Urothelium cell line (cell line): ENCODE measurements around the gene SEC24D.
A peak's percentile ranks its signal among the peaks of the same experiment; 100 is the strongest.

Experiments
- DNase-seq: peaks from one replicate; pipeline ENCODE4 v3.0.0; 2011; ENCODE audit warnings: low spot score, mixed read lengths
- FAIRE-seq: peaks from 2 replicates; lab custom pipeline; 2011; peaks lifted over from hg19 to GRCh38; lab: Jason Lieb, UNC

Gene SEC24D

DNA sequence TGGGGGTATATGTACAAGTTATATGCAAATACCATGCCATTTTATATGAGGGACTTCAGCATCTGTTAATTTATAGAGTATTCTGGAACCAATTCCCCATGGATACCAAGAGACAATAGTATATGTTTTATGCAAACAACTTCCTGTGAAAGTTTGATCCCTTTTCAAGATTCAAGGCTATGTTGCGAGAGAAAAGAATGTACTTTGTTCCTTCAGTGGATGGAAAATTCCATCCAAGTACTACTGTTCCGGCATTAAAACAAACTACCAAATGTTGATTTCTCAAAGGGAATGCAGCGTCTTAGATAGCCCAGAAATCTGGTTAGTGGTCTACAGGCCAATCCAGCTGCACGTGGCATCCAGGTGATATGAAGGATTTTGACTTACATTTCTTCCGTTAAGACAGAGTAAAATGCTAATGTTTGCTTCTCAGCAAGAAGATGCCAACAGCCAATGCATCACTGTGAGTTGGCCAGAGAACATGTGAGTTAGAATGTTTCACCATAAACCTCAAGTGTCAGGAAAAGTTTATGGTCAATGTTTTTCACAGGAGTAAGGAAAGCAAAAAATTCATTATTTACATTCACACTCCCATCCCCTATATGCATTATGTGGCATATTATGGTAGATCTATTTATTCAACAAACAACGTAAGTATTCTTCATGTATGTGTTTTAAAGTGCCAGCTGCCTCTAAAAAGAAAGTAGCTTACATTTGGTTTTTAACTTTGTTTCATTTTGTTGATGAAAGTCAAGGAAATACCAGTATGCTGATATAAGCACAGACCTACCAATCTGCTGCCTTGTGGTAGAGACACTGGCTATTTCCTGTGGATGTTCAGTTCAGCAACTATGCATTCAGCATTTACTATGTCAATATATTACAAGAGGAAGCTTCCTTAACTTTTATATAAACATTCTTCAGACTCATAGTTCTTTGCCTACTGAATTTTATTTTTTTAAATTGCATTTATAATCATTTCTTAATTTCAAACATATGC lies 106.3 kb downstream of the SEC24D start:
- FAIRE-seq (no peak), DNase-seq (no peak)

DNA sequence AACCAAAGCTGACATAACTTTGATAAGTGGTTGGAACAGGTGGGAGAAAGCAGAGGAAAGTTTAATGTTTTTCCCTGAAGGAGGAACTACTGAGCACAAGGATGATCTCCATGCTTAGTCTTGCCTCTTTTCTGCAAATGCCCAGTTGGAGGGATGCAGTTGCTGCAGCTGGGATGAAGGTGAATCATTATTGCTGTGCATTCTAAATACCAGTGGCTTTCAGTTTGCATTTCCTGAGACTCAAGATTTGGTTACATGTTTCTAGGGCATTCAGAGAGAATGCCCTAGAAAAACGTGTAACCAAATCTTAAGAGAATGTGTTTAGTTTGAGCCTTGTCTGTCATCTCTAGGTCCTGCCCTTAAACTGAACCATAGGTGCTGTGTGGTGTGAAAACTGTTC lies 108.6 kb downstream of the SEC24D start:
- no peak for FAIRE-seq
- DNase-seq, result no peak

DNA sequence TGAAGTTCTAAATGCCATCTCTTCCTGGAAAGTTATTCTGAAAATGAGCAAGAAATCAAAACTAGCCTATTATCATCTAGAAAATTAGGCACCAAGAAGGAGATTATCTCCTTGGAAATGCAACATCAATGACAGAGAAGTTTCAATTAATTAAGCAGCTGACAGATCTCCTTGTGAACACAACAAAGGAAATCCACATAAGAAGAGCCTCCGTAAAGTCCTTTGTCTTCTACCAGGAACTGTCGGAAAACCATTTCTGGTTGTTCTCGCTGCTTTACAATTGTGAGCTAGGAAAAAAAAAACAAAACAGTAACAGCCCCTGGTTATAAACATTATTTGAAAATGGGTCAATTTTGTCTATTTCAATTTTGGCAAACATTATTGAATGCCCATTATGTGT lies 112.6 kb downstream of the SEC24D start:
- no peak for FAIRE-seq
- DNase-seq, result no peak

DNA sequence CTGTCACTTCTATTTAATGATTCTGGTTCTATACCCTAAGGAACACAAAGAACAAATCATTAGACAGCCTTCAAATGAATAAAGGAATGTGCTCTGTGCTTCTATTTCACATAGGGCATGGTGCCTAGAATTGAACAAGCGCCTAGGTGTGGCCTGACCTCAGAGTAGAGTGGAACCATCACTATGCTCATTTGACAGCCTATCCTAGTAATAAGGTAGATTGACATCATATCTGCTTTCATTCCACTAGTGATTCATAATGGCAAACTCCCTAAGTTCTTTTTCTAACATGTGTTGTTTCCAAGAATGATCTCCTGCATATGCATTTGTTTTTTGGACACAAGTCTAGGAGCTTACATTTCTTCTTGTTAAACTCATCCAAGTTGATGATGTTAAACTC lies 114.2 kb downstream of the SEC24D start:
- DNase-seq (no peak), FAIRE-seq (no peak)

DNA sequence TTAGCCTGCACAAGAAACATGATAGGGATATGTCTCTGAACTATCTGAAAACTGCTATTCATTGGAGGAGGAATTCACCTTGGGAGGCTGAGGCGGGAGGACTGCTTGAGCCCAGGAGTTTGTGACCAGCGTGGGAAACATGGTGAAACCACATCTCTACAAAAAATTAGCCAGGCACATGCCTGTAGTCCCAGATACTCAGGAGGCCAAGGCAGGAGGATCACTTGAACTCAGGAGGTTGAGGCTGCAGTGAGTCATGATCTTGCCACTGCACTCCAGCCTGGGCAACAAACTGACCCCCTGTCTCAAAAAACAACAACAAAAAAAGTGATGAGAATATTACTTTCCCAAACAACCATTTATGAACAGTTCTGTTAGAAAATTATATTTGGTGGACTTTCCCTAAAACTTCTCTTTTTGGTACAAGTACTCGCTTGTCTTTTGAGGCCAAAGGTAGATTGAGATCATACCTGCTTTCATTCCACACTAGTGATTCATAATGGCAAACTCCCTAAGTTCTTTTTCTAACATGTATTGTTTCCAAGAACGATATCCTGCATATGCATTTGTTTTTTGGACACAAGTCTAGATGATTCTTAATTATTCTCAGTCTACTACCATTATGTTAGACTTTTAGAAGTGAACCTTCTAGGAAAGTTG lies 117.3 kb downstream of the SEC24D start:
- DNase-seq, result no peak
- FAIRE-seq, result no peak

DNA sequence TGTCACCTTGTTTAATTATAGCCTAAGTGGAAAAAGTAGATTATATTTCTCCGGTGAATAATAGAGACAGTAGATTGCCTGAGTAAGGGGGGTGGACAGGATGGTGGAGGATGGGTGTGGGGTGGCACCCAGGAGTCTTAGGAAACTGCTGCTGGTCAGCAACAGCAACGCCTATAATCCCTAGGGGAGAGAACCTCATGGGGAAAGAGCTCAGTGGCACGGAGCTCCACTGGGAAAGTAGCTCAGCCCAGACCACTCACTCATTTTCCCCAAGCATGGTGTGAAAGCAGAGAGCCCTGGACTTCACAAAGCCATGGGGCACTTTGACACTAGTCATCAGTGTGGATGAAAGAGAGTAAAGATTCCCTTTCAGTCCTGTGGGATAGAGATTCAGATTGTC lies 119.6 kb downstream of the SEC24D start:
- DNase-seq, result no peak
- no peak for FAIRE-seq

DNA sequence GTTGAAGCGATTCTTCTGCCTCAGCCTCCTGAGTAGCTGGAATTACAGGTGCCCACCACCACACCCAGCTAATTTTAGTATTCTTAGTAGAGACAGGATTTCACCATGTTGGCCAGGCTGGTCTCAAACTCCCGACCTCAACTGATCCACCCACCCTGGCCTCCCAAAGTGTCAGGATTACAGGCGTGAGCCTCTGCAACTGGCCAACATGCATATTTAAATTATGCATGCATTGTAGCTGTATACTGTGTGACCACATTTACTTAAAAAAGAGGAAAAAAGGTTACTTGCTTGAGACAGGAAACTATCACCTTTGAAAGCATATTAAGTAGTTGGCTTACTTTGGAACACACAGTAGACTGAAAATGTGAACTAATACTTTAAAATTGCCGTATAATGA lies 121.2 kb downstream of the SEC24D start:
- no peak for FAIRE-seq

DNA sequence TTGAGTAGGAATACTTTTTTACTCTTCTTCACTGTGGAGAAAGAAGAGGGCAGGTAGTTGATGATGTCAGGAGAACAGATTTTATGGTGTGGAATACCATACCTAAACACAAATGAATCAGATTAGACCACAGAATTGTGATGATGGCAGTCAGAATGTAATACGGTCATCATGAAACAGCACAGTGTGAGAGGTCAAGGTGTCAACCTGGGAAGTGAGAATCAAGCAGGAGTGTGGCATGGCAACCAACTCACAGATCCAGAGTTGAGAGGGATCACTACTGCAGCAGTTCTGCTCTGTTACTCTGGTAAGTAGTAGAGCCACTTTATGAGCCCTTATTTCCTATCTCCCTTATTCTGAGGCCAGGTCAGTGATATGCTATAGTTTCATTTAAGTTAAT lies 123.1 kb downstream of the SEC24D start:
- FAIRE-seq (no peak), DNase-seq (no peak)

More for the DNA sequence above, 121.2 kb downstream of the SEC24D start:
- DNase-seq, result no peak

DNA sequence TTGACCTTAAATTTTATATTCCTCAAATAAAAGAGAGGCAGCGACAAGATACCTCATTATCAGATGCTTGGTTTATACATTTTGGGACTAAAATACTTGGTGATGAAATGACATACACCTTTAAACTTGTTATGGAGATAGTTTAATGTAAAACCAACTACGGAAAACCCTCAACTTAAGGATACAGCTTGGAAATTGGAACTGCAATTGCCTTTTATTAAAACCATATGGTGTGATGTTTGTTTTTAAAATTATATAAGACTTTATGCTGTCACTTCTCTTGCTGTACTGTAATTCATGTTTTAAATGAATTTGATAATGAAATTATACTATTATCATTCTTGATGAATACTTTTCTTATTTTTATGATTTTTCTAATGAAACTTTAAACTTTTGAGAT lies 124.9 kb downstream of the SEC24D start:
- FAIRE-seq, result no peak

DNA sequence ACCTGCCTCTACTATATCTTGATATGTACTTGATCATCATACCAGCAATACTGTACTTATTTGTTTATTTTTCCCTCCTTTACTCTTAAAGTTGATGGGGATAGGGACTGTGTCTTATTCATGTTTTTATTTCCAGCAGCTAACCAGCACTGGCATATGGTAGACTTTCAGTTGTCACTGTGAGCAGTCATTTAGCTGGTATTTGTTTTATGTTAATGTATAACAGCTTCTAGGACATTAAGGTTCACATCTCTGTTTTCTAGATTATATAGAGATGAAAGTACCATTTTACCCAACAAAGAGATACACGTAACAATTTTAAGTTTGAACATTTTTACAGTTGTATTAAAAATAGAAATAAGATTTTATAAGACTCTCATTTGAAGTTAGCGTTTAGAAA lies 132.8 kb downstream of the SEC24D start:
- FAIRE-seq (no peak), DNase-seq (no peak)

More for the DNA sequence above, 124.9 kb downstream of the SEC24D start:
- DNase-seq, result no peak

DNA sequence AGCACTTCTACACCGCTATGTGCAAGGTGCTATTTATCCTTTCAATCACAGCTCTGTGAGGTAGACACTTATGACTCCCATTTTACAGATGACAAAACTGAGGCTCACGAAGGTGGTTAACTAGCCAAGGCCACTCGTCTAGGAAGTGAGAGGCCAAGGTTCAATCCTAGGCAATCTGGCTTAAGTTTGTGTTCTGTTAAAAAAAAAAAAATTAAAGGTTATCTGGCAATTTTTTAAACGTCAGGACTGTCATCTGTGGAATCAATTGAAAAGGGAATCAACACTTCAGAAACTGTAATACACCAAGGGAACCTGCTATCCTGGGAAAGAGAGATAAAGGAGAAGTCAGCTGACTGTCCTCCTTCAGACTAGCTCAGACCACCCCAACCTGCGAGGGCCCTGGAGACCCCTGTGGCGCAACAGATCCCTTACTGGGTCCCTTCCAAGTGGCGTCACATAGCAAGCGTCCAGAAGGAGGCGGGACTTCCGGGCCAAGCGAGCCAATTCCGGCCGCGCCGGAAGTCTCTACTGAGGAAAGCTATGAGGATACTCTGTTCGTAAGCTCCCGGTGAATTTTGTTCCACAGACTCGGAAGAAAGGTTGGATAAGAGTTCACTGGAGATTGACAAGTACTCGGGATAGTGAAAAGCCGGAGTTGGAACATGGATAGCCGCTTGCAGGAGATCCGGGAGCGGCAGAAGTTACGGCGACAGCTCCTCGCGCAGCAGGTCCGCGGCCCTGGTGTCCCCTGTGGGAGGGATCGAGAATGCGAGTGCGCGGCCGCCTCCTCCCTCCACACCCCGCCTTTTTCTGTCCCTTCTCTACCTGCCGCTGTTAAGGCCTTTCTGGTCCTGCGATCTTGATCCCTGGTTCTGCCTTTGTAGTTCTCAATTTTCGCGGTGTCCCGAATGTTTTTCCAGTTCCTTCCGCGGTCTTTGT lies 150.8 kb downstream of the SEC24D start, which contains the start of gene METTL14:
Gene METTL14 (plus strand): TSS at position 520 of the 939 bp plus-strand sequence. CDS start 143 bp downstream, at position 663.
- FAIRE-seq (no peak), DNase-seq (peak; percentile 87)

DNA sequence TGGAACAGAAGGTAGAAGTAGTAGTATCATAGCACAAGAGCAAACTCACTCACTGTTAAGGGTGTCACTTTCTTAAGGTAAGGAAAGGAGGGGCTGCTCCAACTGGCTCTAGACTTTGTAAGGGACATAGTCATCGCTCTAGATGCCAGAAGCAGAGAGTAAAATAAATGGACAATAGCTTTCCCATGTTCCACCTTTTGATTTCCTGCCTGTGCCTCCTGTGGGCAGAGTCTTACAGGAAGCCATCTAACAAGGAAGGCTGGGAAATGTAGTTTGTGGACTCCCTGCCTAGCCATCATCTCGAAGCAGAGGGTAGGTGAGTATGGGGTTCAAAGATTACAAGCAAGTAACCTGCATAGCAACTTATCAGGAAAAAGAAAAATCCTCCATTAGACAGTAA lies 152.4 kb downstream of the SEC24D start:
- no peak for FAIRE-seq
- peak; percentile 31 for DNase-seq

DNA sequence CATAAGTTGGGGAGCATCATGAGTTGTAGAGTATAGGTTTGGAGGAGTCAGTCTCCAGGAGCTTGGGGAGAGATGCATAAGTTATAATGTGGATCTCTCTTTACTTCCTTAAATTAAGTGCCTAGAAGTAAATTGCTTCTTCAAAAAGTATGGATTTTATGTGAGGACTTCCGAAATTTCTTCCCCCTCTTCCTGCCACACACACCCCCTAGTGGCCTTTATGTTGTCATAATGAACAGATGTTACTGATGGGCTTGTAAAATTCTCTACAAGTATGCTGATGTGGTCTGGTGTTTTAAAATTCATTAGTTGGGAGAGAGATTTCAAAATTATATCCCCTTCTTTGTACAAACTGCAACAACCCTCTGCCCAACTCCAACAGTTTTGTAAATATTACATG lies 153.0 kb downstream of the SEC24D start:
- FAIRE-seq (no peak), DNase-seq (peak; percentile 20)

DNA sequence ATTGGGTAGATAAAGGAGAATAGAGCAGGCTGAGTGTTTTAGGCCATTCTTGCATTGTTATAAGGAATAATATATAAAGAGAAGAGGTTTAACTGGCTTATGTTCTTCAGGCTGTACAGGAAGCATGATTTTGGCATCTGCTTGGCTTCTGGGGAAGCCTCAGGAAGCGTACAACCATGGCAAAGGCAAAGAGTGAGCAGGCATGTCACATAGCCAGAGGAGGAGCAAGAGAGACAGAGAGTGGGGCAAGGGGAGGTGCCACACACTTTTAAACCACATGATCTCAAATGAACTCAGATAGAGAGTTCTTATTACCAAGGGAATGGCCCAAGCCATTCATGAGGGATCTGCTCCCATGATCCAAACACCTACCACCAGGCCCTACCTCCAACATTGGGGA lies 155.1 kb downstream of the SEC24D start:
- DNase-seq (no peak), FAIRE-seq (no peak)

DNA sequence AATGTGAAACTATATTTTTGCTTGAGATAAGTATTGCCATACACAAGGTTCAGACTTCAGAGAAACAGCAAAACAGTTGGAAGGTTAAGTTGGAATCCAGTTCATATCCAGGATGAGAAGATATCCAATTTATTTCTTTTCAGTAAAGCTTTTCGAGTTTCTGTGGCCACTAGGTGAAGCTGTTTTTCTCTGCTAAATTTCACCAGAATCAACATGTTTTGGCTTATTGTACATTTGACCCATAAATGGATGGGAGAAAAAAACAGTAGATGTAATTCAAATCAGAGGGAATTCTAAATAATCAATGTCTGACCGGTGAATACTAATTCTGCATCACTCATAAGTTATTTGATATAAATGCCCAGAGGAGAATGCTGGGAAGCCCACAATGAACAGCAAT lies 159.8 kb downstream of the SEC24D start:
- DNase-seq, result no peak
- no peak for FAIRE-seq
